Neural cell (in vitro differentiated cells): Measurements from ENCODE around the gene ASCL5.

Experiments used
- CTCF ChIP-seq: fragments of 450-650 bp; IDR thresholded peaks from 2 replicates; pipeline ENCODE4 v1.5.1; 2014; ENCODE audit warnings: antibody characterized with exemption, mild to moderate bottlenecking, moderate library complexity; ENCODE audit not compliant: poor library complexity, severe bottlenecking
- EZH2 ChIP-seq: fragments of 200-600, 300-800 bp; shearing (Covaris generic), sonication (generic); IDR thresholded peaks from 2 replicates; pipeline ENCODE4 v1.6.1; 2014; ENCODE audit warnings: antibody characterized with exemption, low read length, borderline replicate concordance, mild to moderate bottlenecking; ENCODE audit not compliant: insufficient read depth, poor library complexity, severe bottlenecking
- POLR2AphosphoS5 ChIP-seq: IDR thresholded peaks from 2 replicates; pipeline ENCODE4 v1.6.1; 2012
- RAD21 ChIP-seq: fragments of 450-650 bp; conservative IDR thresholded peaks from 2 replicates; pipeline ENCODE4 v1.6.1; 2014; ENCODE audit warnings: antibody characterized with exemption, mild to moderate bottlenecking, moderate library complexity
- REST ChIP-seq: IDR thresholded peaks from 2 replicates; pipeline ENCODE4 v1.6.1; 2012; ENCODE audit warnings: borderline replicate concordance
- TAF1 ChIP-seq: IDR thresholded peaks from 2 replicates; pipeline ENCODE4 v1.6.1; 2012; ENCODE audit warnings: low read depth

- TF ChIP-seq CTCF (no peak), POLR2AphosphoS5 (no peak), REST (no peak), TAF1 (no peak), EZH2 (no peak), RAD21 (no peak)
Measured at GRCh38 chr1:201167041-201167991, 40.3 kb upstream of the ASCL5 start.
